Heart left ventricle (tissue), 16 donors: ENCODE measurements around the gene DUSP6. TPM values are rescaled to one million over a fixed set of nuclear protein-coding genes. Genes with fewer than 3 reads are reported as not detected.

Source experiments
- ATAC-seq, 4 donors: fragments of 200-7000 bp; cut with Tn5 transposase; one replicate each; pipeline ENCODE4 v1.9.1; 2020 to 2022; ENCODE audit warnings: moderate library complexity in 4 of 4, mild to moderate bottlenecking in 3 of 4, moderate number of reproducible peaks in 1 of 4
- DNase-seq, 5 donors: peaks; one replicate each; pipeline ENCODE4 v3.0.0-alpha.2; 2020
- H3K27ac ChIP-seq, 12 donors: fragments of 200-600 bp; sonication (generic) in 4 of 12; one replicate each; pipeline versions ENCODE4 v1.5.0 to v1.8.0; 2016 to 2022; ENCODE audit warnings: mild to moderate bottlenecking in 2 of 12
- H3K27me3 ChIP-seq, 9 donors: fragments of 200-600 bp; sonication (generic) in 2 of 9; one replicate each; pipeline versions ENCODE4 v1.5.1 to v1.8.0; 2016 to 2022; ENCODE audit warnings: mild to moderate bottlenecking in 3 of 9
- H3K36me3 ChIP-seq, 9 donors: fragments of 200-600 bp; sonication (generic) in 2 of 9; one replicate each; pipeline versions ENCODE4 v1.5.0 to v1.8.0; 2018 to 2022; ENCODE audit warnings: mild to moderate bottlenecking in 2 of 9
- H3K4me1 ChIP-seq, 12 donors: fragments of 200-600 bp; sonication (generic) in 4 of 12; one replicate each; pipeline versions ENCODE4 v1.5.0 to v1.8.0; 2016 to 2022; ENCODE audit warnings: mild to moderate bottlenecking in 3 of 12
- H3K4me3 ChIP-seq, 12 donors: fragments of 200-600 bp; sonication (generic) in 4 of 12; one replicate each; pipeline versions ENCODE4 v1.5.0 to v1.8.0; 2017 to 2022; ENCODE audit warnings: mild to moderate bottlenecking in 9 of 12, moderate library complexity in 4 of 12
- H3K9me3 ChIP-seq, 12 donors: fragments of 200-600 bp; sonication (generic) in 4 of 12; one replicate each; pipeline versions ENCODE4 v1.5.0 to v1.8.0; 2016 to 2022; ENCODE audit warnings: mild to moderate bottlenecking in 1 of 12
- CTCF ChIP-seq, 12 donors: fragments of 200-600 bp; sonication (generic) in 4 of 12; IDR thresholded peaks; one replicate each; pipeline versions ENCODE4 v1.5.0 to v1.8.0; 2018 to 2022; ENCODE audit warnings: antibody characterized with exemption in 12 of 12, mild to moderate bottlenecking in 5 of 12
- POLR2A ChIP-seq, 2 donors: fragments of 450-650 bp; IDR thresholded peaks; one replicate each; pipeline ENCODE4 v1.6.1; 2017; ENCODE audit warnings: antibody characterized with exemption in 2 of 2, mild to moderate bottlenecking in 2 of 2, moderate library complexity in 2 of 2
- WGBS, 4 donors: extraction: QIAGEN DNeasy Blood & Tissue Kit in 2 of 4; methylation state at CpG; one replicate each; pipeline versions ENCODE4 v1.1.5 to v1.1.7; 2013 to 2018; 5-methylcytosine and 5-hydroxymethylcytosine counted together
- intact Hi-C, 10 donors: fragments of 100-400 bp; cut with DNase I; formaldehyde crosslinking; loops; one replicate each; pipeline versions ENCODE4 v1.11.1 to v1.14.2; 2022
- polyA plus RNA-seq, 2 donors: library from polyadenylated mRNA; stranded (reverse); fragments of 200-250 nt; gene quantifications; one replicate each; pipeline ENCODE4 v1.2.3, GENCODE V29; 2013
- total RNA-seq, 9 donors: library from RNA; depleted of rRNA in 2 of 9; stranded (reverse); fragments of >200 nt in 2 of 9; fragmentation: NEBNext Ultra II Directional in 3 of 9; extraction: Animal tissue kit (Norgen Biotek cat#: 25700) in 3 of 9; gene quantifications; one replicate each; pipeline versions ENCODE4 v1.1.0 to v1.2.4, GENCODE V29; 2016 to 2023
- donor health status: ischemic (EF 13 %, LVEDD 7.1; RV severe dilation, severe dysfunction).
- donor health status: healthy with polysubstance abuse.
- donor health status: DM: no; HTN: yes; CAD: no.
- donor health status: DM: no; HTN: no; CAD: no.
- donor health status: ischemic (EF 25% LVEDD 6.9; RV normal size, moderate dysfunction).
- donor health status: ischemic (EF 25% LVEDD 5.7; RV mildly dilated, moderate dysfunction).
- donor health status: healthy.
- donor health status: DM: yes; HTN: yes; CAD: no.
- donor health status: ischemic (EF 35%, LVEDD 5.7; RV mildly dilated, moderate dysfunction).
- donor health status: nonischemic (EF 11% LVEDD 7.7; RV severe dilation, severe dysfunction).
- donor health status: DM: yes; HTN: yes; CAD: no.
- donor health status: PGD.
- donor health status: ischemic (EF 29% LVEDD 5.4; RV normal size, mild dysfunction).
- donor health status: nonischemic (EF 23%, LVEDD 6.1; RV moderate dilation, normal function).

DUSP6 gene
- total and polyA plus RNA-seq, 11 donors: 4.8 to 66.7 (median 21.4) TPM

GRCh38 chr12:89359615-89360014 lies 7.3 kb upstream of the DUSP6 start:
- Histone ChIP-seq H3K27me3 (no peaks in the 10 kb centered on the region), H3K4me3 (no peak overlapping the region), H3K9me3 (no peaks in the 10 kb centered on the region), H3K4me1 (peaks cover 0 to 38% (median 25%) of the 10 kb centered on the region in 12 donors), H3K36me3 (peaks cover 0 to 20% (median 3%) of the 10 kb centered on the region in 9 donors), H3K27ac (no peak overlapping the region)
- ATAC-seq (no peak), DNase-seq (no peak)
- WGBS, 4 donors: 97 to 99% (median 98%) methylated on average over 3 of the region's 3 CpGs
- TF ChIP-seq CTCF (IDR thresholded peaks at IDR 0.05): no peak
- TF ChIP-seq POLR2A (IDR thresholded peaks at IDR 0.05): no peak
- intact Hi-C loops: loop anchor here in 5 of 10 donors (10.0 kb wide), 2 partner anchors 165 to 225 kb away; partner anchors contain the start of genes GALNT4 (in 5 of the 5) and POC1B (in 5 of the 5)

GRCh38 chr12:89358805-89359204 lies 6.5 kb upstream of the DUSP6 start:
- TF ChIP-seq CTCF (IDR thresholded peaks at IDR 0.05) (no peak), POLR2A (IDR thresholded peaks at IDR 0.05) (no peak)
- peaks cover 0 to 38% (median 23%) of the 10 kb centered on the region in 12 donors for H3K4me1 ChIP-seq
- peaks cover 0 to 20% (median 3%) of the 10 kb centered on the region in 9 donors for H3K36me3 ChIP-seq

GRCh38 chr12:89357297-89357730 lies 5.0 kb upstream of the DUSP6 start:
- Histone ChIP-seq H3K4me1 (peaks cover 0 to 32% (median 20%) of the 10 kb centered on the region in 12 donors), H3K36me3 (peaks cover 0 to 20% (median 3%) of the 10 kb centered on the region in 9 donors), H3K27me3 (no peaks in the 10 kb centered on the region), H3K9me3 (no peaks in the 10 kb centered on the region), H3K4me3 (no peak overlapping the region), H3K27ac (no peak overlapping the region)
- ATAC-seq (no peak), DNase-seq (no peak)
- intact Hi-C loops: loop anchor here in 5 of 10 donors (10.0 kb wide), 2 partner anchors 167 to 223 kb away; partner anchors contain the start of genes GALNT4 (in 4 of the 5) and POC1B (in 4 of the 5)
- TF ChIP-seq POLR2A (IDR thresholded peaks at IDR 0.05) (no peak), CTCF (IDR thresholded peaks at IDR 0.05) (no peak)
- 84 to 90% (median 90%) methylated on average over 7 of the region's 7 CpGs for WGBS, 4 donors

More at GRCh38 chr12:89358805-89359204, 6.5 kb upstream of the DUSP6 start:
- Histone ChIP-seq H3K27ac (no peak overlapping the region), H3K9me3 (no peaks in the 10 kb centered on the region), H3K4me3 (no peak overlapping the region), H3K27me3 (no peaks in the 10 kb centered on the region)
- ATAC-seq (no peak), DNase-seq (no peak)
- intact Hi-C loops: loop anchor here in 5 of 10 donors (10.0 kb wide), 2 partner anchors 166 to 224 kb away; partner anchors contain the start of genes GALNT4 (in 4 of the 5) and POC1B (in 4 of the 5)

GRCh38 chr12:89356069-89356665 lies 3.9 kb upstream of the DUSP6 start:
- no peaks in the 10 kb centered on the region for H3K9me3 ChIP-seq
- DNase-seq (no peak), ATAC-seq (no peak)
- H3K27me3 ChIP-seq: no peaks in the 10 kb centered on the region
- no peak for TF ChIP-seq POLR2A (IDR thresholded peaks at IDR 0.05)
- TF ChIP-seq CTCF (IDR thresholded peaks at IDR 0.05): no peak
- H3K4me1 ChIP-seq: peaks cover 0 to 32% (median 20%) of the 10 kb centered on the region in 12 donors
- H3K4me3 ChIP-seq: no peak overlapping the region
- intact Hi-C loops: loop anchor here in 5 of 10 donors (10.0 kb wide), 2 partner anchors 169 to 221 kb away; partner anchors contain the start of genes GALNT4 (in 4 of the 5) and POC1B (in 4 of the 5)
- peaks cover 0 to 15% (median 0%) of the 10 kb centered on the region in 9 donors for H3K36me3 ChIP-seq
- peak overlapping the region in 1 of 12 donors; percentile 23 for H3K27ac ChIP-seq
- 70 to 79% (median 75%) methylated on average over 4 of the region's 4 CpGs for WGBS, 4 donors
